ENCODE measurements around the gene DMRT3. TPM values are rescaled to one million over a fixed set of nuclear protein-coding genes. Genes with fewer than 3 reads are reported as not detected.

DMRT3 gene, protein sequence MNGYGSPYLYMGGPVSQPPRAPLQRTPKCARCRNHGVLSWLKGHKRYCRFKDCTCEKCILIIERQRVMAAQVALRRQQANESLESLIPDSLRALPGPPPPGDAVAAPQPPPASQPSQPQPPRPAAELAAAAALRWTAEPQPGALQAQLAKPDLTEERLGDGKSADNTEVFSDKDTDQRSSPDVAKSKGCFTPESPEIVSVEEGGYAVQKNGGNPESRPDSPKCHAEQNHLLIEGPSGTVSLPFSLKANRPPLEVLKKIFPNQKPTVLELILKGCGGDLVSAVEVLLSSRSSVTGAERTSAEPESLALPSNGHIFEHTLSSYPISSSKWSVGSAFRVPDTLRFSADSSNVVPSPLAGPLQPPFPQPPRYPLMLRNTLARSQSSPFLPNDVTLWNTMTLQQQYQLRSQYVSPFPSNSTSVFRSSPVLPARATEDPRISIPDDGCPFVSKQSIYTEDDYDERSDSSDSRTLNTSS
- not detected in 5 replicates for total RNA-seq (2022; extraction: Qiagen RNA extraction)

DNA sequence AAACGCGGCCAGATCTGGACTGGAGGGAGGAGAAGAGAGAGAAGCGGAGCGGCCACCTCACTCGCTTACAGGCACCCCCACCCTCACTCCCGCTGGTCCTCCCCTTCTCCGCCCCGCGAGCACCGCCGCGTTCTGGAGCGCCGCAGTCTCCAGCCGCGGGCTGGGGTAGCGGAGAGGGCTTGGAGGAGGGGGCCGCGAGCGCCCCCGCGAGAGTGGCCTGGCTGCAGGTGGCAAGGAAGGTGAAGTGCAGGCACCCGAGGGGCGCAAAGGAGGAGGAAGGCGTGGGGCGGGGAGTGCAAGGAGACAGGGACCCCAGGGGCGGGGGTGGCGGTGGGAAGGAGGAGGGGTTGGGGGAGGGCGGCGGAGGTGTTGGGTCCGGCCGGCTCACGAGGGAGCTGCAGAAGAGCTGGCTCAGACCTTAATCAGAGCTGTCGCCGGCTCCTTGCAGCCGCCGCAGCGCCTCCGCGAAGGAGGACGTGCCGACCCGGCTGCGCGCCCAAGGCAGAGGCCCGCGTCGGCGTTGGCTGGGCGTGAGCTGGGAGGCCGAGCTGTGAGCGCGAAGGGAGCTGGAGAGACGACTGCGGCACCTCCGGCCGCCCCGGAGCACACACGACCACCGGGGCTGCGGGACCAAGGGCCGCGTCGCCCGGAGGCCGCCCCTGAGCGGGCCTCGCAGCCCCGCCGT lies at the start of gene DMRT3:
TSS of gene DMRT3 (plus strand) at position 398 of the 685 bp plus-strand sequence. CDS start 347 bp downstream, outside the sequence.

Other genes starting within 250 kb of the DMRT3 start
- not detected in 5 replicates for gene DMRT1, start 135.0 kb upstream of the DMRT3 start, total RNA-seq (2022; extraction: Qiagen RNA extraction)
- 0.05 to 0.10 TPM (median 0.09 TPM) in 4 of 5 replicates, not detected in the other for gene DMRT2, start 73.7 kb downstream of the DMRT3 start, total RNA-seq (2022; extraction: Qiagen RNA extraction)

Measured in A549 treated with CORT108297 at 1 μM for 4 hours (cell line).